Endothelial cell of umbilical vein (primary cell): ENCODE measurements around the gene LILRA5. TPM values are rescaled to one million over a fixed set of nuclear protein-coding genes. Genes with fewer than 3 reads are reported as not detected.

Experiments used
- BruUV-seq: library from RNA; stranded (reverse); fragments of 400-500 nt; replicated peaks from 2 replicates; lab custom pipeline; 2021; lab: Mats Ljungman, UMichigan
- CTCF ChIA-PET: fragments of 300-600, 350-600 bp; sonication (Branson Sonifier 250); formaldehyde crosslinking; loops from one replicate; lab custom pipeline; 2021; ENCODE audit warnings: antibody characterized with exemption, inconsistent platforms; lab: Charles Lee
- POLR2A ChIA-PET: fragments of 300-600, 350-600 bp; sonication (Branson Sonifier 250); formaldehyde crosslinking; loops from one replicate; lab custom pipeline; 2021; ENCODE audit warnings: antibody characterized with exemption, inconsistent platforms; lab: Charles Lee
- DNase-seq: peaks from one replicate; pipeline ENCODE4 v3.0.0-alpha.2; 2011; ENCODE audit warnings: low read depth, low spot score
- FAIRE-seq: peaks from 2 replicates; lab custom pipeline; 2011; peaks lifted over from hg19 to GRCh38; lab: Jason Lieb, UNC
- H2AFZ ChIP-seq: 2 replicates; pipeline ENCODE4 v1.6.0; 2012; ENCODE audit warnings: low read depth, low read length, control low read depth, inconsistent platforms
- H3K27ac ChIP-seq: 2 replicates; pipeline ENCODE4 v1.5.1; 2011; ENCODE audit warnings: low read depth, mild to moderate bottlenecking, control low read depth, low read length, moderate library complexity; ENCODE audit not compliant: insufficient read depth
- H3K27me3 ChIP-seq, 2 experiments: 2 replicates each; pipeline versions ENCODE4 v1.6.0 to v1.6.1; 2011; ENCODE audit warnings: low read length in 2 of 2, mixed read lengths in 1 of 2; ENCODE audit not compliant: control insufficient read depth in 2 of 2, insufficient read depth in 2 of 2
- H3K36me3 ChIP-seq, 2 experiments: 2 replicates in 1 of 2; 3 replicates in 1 of 2; pipeline ENCODE4 v1.5.1; 2011; ENCODE audit warnings: low read length in 2 of 2, mild to moderate bottlenecking in 1 of 2, moderate library complexity in 1 of 2; ENCODE audit not compliant: control insufficient read depth in 2 of 2, insufficient read depth in 2 of 2; ENCODE audit errors: extremely low read depth in 1 of 2
- H3K4me1 ChIP-seq: 3 replicates; pipeline ENCODE4 v1.5.1; 2011; ENCODE audit warnings: mild to moderate bottlenecking, low read length; ENCODE audit not compliant: control insufficient read depth, insufficient read depth; ENCODE audit errors: extremely low read depth
- H3K4me2 ChIP-seq: 2 replicates; pipeline ENCODE4 v1.6.1; 2011; ENCODE audit warnings: low read length, control low read depth, mixed read lengths; ENCODE audit not compliant: insufficient read depth
- H3K4me3 ChIP-seq, 3 experiments: fragments of 200-600 bp in 1 of 3; sonication (generic), shearing (Covaris generic) in 1 of 3; replicated peaks in 1 of 3; 2 replicates each; pipeline ENCODE4 v1.5.1; 2011 to 2016; ENCODE audit warnings: control low read depth in 3 of 3, low read length in 3 of 3, mild to moderate bottlenecking in 2 of 3, inconsistent platforms in 1 of 3, low read depth in 1 of 3, moderate library complexity in 1 of 3; ENCODE audit not compliant: insufficient read depth in 1 of 3
- H3K79me2 ChIP-seq: 2 replicates; pipeline ENCODE4 v1.6.0; 2012; ENCODE audit warnings: low read length, inconsistent platforms; ENCODE audit not compliant: control insufficient read depth, insufficient read depth
- H3K9ac ChIP-seq: replicated peaks from 2 replicates; pipeline ENCODE3; 2011; ENCODE audit warnings: low read length, control low read depth; ENCODE audit not compliant: insufficient read depth; ENCODE audit errors: extremely low read depth
- H3K9me1 ChIP-seq: replicated peaks from 3 replicates; pipeline ENCODE4 v1.6.0; 2011; ENCODE audit warnings: mild to moderate bottlenecking, low read length; ENCODE audit not compliant: control insufficient read depth, insufficient read depth; ENCODE audit errors: extremely low read depth
- H3K9me3 ChIP-seq: replicated peaks from 2 replicates; pipeline ENCODE4 v1.5.1; 2012; ENCODE audit warnings: low read length, inconsistent platforms; ENCODE audit not compliant: control insufficient read depth, insufficient read depth
- H4K20me1 ChIP-seq: replicated peaks from 2 replicates; pipeline ENCODE3; 2011; ENCODE audit warnings: mild to moderate bottlenecking, low read length; ENCODE audit not compliant: control insufficient read depth, insufficient read depth; ENCODE audit errors: extremely low read depth
- EZH2 ChIP-seq: IDR thresholded peaks from 2 replicates; pipeline ENCODE4 v1.6.1; 2012; ENCODE audit warnings: borderline replicate concordance, low read depth, mild to moderate bottlenecking, moderate library complexity, low read length, inconsistent platforms; ENCODE audit not compliant: severe bottlenecking
- FOS ChIP-seq: IDR thresholded peaks from 2 replicates; pipeline ENCODE4 v1.6.1; 2011; ENCODE audit warnings: mild to moderate bottlenecking, low read length, moderate library complexity, borderline replicate concordance; ENCODE audit not compliant: insufficient read depth
- JUN ChIP-seq: IDR thresholded peaks from 2 replicates; pipeline ENCODE4 v1.6.1; 2011; ENCODE audit warnings: borderline replicate concordance, low read depth; ENCODE audit not compliant: insufficient read length, insufficient read depth
- MAX ChIP-seq: IDR thresholded peaks from 2 replicates; pipeline ENCODE4 v1.6.1; 2011; ENCODE audit not compliant: insufficient read depth, insufficient read length
- MYC ChIP-seq: IDR thresholded peaks from one replicate; pipeline ENCODE4 v1.6.1; 2011; ENCODE audit warnings: mild to moderate bottlenecking, low read depth, low read length
- POLR2AphosphoS5 ChIP-seq: IDR thresholded peaks from 2 replicates; pipeline ENCODE4 v1.6.1; 2012; ENCODE audit warnings: low read depth, mild to moderate bottlenecking, control low read depth, low read length, moderate library complexity; ENCODE audit not compliant: insufficient read depth
- dilution Hi-C: fragments of 300-500 bp; cut with MboI; formaldehyde crosslinking; loops from one replicate; pipeline ENCODE4 v1.15.0; 2019; ENCODE audit warnings: low sequenced_read_pairs; ENCODE audit not compliant: extremely low pct_ligation_motif_present
- intact Hi-C: fragments of 100-400 bp; cut with micrococcal nuclease; formaldehyde crosslinking; loops from one replicate; pipeline ENCODE4 v1.10.0; 2022
- polyA plus RNA-seq, 4 experiments: library from polyadenylated mRNA; depleted of rRNA in 3 of 4; stranded (reverse) in 3 of 4; unstranded in 1 of 4; fragments of >200 nt; gene quantifications; 2 replicates each; pipeline versions ENCODE4 v1.2.1 to v1.2.3, GENCODE V29; 2011 to 2012; ENCODE audit warnings: missing spikeins in 1 of 4
- total RNA-seq: library from RNA; stranded (reverse); gene quantifications from 2 replicates; pipeline ENCODE4 v1.2.3, GENCODE V29; 2021

The LILRA5 gene
- total and polyA plus RNA-seq, 2 donors (not counting 3 experiments of a cell fraction or from before 2014, with no cell fraction given), result not detected

DNA sequence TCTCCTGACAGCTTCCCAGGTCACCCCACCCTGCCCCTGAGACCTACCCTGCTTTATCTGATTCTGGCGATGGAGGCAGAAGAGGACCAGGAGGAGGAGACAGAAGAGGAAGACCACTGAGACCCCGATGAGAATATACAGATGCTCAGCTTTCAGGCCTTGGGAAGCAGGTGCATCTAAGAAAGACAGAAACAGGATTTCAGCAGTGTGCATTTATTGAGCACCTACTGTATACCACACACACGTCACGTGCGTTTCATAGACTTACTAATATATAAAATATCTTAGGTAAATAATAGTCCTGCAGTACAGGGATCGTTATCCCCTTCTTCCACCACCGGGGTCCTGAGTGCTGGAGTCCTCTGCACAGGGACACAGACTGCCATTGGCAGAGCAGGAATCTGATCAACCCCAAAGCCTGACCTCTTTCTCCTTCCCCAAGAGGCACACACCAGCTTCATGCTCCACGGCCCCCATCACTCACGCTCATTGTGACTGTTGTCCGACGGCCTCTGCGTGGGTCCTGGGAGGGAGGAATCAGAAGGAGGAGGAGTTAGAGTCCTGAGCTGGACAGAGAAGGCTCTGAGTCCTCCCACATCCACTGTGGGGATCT lies 43.6 kb upstream of the LILRA5 start:
- H3K36me3 ChIP-seq, result no peaks in the 10 kb centered on the region
- H3K9ac ChIP-seq, result no peak overlapping the region
- ChIA-PET POLR2A (no interaction called here), CTCF (interaction anchor here (1.0 kb wide), 1 partner anchor 35 kb away, joined by 3 read pairs; no protein-coding TSS in a partner anchor)
- FAIRE-seq (no peak), DNase-seq (no peak)
- H3K4me1 ChIP-seq, result no peaks in the 10 kb centered on the region
- H2AFZ ChIP-seq, result no peak overlapping the region
- TF ChIP-seq POLR2AphosphoS5, result no peak
- no peak for TF ChIP-seq JUN
- no peak for TF ChIP-seq FOS
- TF ChIP-seq EZH2, result no peak
- TF ChIP-seq MYC, result no peak
- no peak overlapping the region for H3K4me2 ChIP-seq
- no peaks in the 10 kb centered on the region for H3K9me3 ChIP-seq
- intact Hi-C loops (loop anchor here (5.0 kb wide), 1 partner anchor 36 kb away; no protein-coding TSS in a partner anchor), dilution Hi-C loops (no loop called here)
- H3K27ac ChIP-seq, result no peak overlapping the region
- H3K79me2 ChIP-seq, result no peaks in the 10 kb centered on the region
- H3K27me3 ChIP-seq, result no peaks in the 10 kb centered on the region
- no TSS peak for BruUV-seq
- no peak overlapping the region for H3K4me3 ChIP-seq
- no peaks in the 10 kb centered on the region for H3K9me1 ChIP-seq
- no peaks in the 10 kb centered on the region for H4K20me1 ChIP-seq

- ChIA-PET POLR2A (no interaction called here), CTCF (no interaction called here)
- Histone ChIP-seq H3K4me2 (no peak overlapping the region), H2AFZ (no peak overlapping the region), H3K9ac (no peak overlapping the region), H3K36me3 (no peaks in the 10 kb centered on the region), H3K9me1 (no peaks in the 10 kb centered on the region), H3K4me1 (no peaks in the 10 kb centered on the region), H3K27ac (no peak overlapping the region), H3K27me3 (no peaks in the 10 kb centered on the region), H3K4me3 (no peak overlapping the region), H3K79me2 (no peaks in the 10 kb centered on the region), H4K20me1 (no peaks in the 10 kb centered on the region), H3K9me3 (no peaks in the 10 kb centered on the region)
- TF ChIP-seq JUN (no peak), MYC (no peak), MAX (no peak), FOS (no peak)
- BruUV-seq, result no TSS peak
- dilution Hi-C loops (no loop called here), intact Hi-C loops (loop anchor here (5.0 kb wide), 1 partner anchor 37 kb away; no protein-coding TSS in a partner anchor)
- DNase-seq (no peak), FAIRE-seq (no peak)
These were observed 42.7 kb upstream of the LILRA5 start for GRCh38 chr19:54355675-54356074.
